HepG2 (cell line): Measurements from ENCODE around the gene CDK9. TPM values are rescaled to one million over a fixed set of nuclear protein-coding genes. Genes with fewer than 3 reads are reported as not detected.

ENCODE experiments used
- ATAC-seq: fragments of 200-7000 bp; cut with Tn5 transposase; 3 replicates; pipeline ENCODE4 v1.9.1; 2020; ENCODE audit warnings: mild to moderate bottlenecking, moderate library complexity
- BruUV-seq: library from RNA; stranded (reverse); fragments of 400-500 nt; replicated peaks from 2 replicates; lab custom pipeline; 2021; lab: Mats Ljungman, UMichigan
- CTCF ChIA-PET: fragments of 300-600 bp; formaldehyde crosslinking; extraction: SDS; loops from one replicate; lab custom pipeline; 2021; ENCODE audit warnings: low total read pairs, inconsistent platforms, low intra/inter-chr PET ratio; lab: Yijun Ruan, JAX
- POLR2A ChIA-PET: fragments of 350-600 bp; sonication (Branson Sonifier 250); formaldehyde crosslinking; loops from one replicate; lab custom pipeline; 2020; ENCODE audit warnings: antibody characterized with exemption, inconsistent platforms; lab: Yijun Ruan, JAX
- DNase-seq: peaks from one replicate; pipeline ENCODE4 v3.0.0-alpha.2; 2015; ENCODE audit warnings: low spot score
- FAIRE-seq: peaks from 3 replicates; lab custom pipeline; 2011; peaks lifted over from hg19 to GRCh38; lab: Jason Lieb, UNC
- H2AFZ ChIP-seq: one replicate; pipeline ENCODE4 v1.6.1; 2011; ENCODE audit warnings: low read length, inconsistent platforms
- H3K27ac ChIP-seq: fragments of 300-600 bp; 3 replicates; pipeline ENCODE4 v1.8.0; 2011; ENCODE audit warnings: mixed run types, mild to moderate bottlenecking, mixed read lengths, low read length, inconsistent platforms; ENCODE audit not compliant: insufficient read depth; ENCODE audit errors: extremely low read length
- H3K27me3 ChIP-seq, 2 experiments: fragments of 200-600 bp in 1 of 2; 2 replicates in 1 of 2; 3 replicates in 1 of 2; pipeline versions ENCODE4 v1.6.0 to v1.8.0; 2011; ENCODE audit warnings: low read length in 2 of 2, mild to moderate bottlenecking in 2 of 2, moderate library complexity in 2 of 2, inconsistent platforms in 1 of 2; ENCODE audit not compliant: insufficient read depth in 2 of 2, control insufficient read depth in 1 of 2
- H3K36me3 ChIP-seq, 2 experiments: fragments of 200-600 bp in 1 of 2; replicated peaks in 1 of 2; 2 replicates in 1 of 2; 3 replicates in 1 of 2; pipeline versions ENCODE4 v1.5.1 to v1.8.0; 2011; ENCODE audit warnings: low read length in 2 of 2, inconsistent platforms in 1 of 2; ENCODE audit not compliant: insufficient read depth in 2 of 2, control insufficient read depth in 1 of 2
- H3K4me1 ChIP-seq: 2 replicates; pipeline ENCODE4 v1.5.1; 2012; ENCODE audit warnings: low read length, inconsistent platforms; ENCODE audit not compliant: insufficient read depth
- H3K4me2 ChIP-seq: 2 replicates; pipeline ENCODE4 v1.6.0; 2011; ENCODE audit warnings: low read depth, low read length, inconsistent platforms
- H3K4me3 ChIP-seq, 3 experiments: fragments of 200-600 bp in 1 of 3; sonication (generic), shearing (Covaris generic) in 1 of 3; replicated peaks in 1 of 3; 2 replicates each; pipeline ENCODE4 v1.5.1; 2011 to 2016; ENCODE audit warnings: low read length in 3 of 3, inconsistent platforms in 2 of 3, low read depth in 2 of 3, mild to moderate bottlenecking in 2 of 3, control low read depth in 1 of 3, mixed read lengths in 1 of 3; ENCODE audit not compliant: insufficient read depth in 1 of 3
- H3K79me2 ChIP-seq: one replicate; pipeline ENCODE4 v1.6.1; 2011; ENCODE audit warnings: low read length, inconsistent platforms; ENCODE audit not compliant: insufficient read depth
- H3K9ac ChIP-seq: 2 replicates; pipeline ENCODE4 v1.6.0; 2011; ENCODE audit warnings: mild to moderate bottlenecking, low read depth, low read length, inconsistent platforms; ENCODE audit not compliant: insufficient read depth
- H3K9me3 ChIP-seq: 2 replicates; pipeline ENCODE4 v1.5.1; 2012; ENCODE audit warnings: mild to moderate bottlenecking, low read length
- H4K20me1 ChIP-seq: 2 replicates; pipeline ENCODE4 v1.6.0; 2011; ENCODE audit warnings: inconsistent platforms, mild to moderate bottlenecking, low read length, moderate library complexity; ENCODE audit not compliant: insufficient read depth
- AGO2 ChIP-seq: fragments of 200-400 bp; formaldehyde crosslinking; optimal IDR thresholded peaks from 2 replicates; pipeline ENCODE3; 2017; ENCODE audit warnings: mild to moderate bottlenecking, low read depth, low read length, moderate library complexity
- ARNT2 ChIP-seq: sonication (generic); formaldehyde crosslinking; IDR thresholded peaks from 2 replicates; pipeline ENCODE4 v1.8.0; 2022; ENCODE audit warnings: mild to moderate bottlenecking, low read depth, missing genetic modification reagents, moderate library complexity
- ATF1 ChIP-seq: IDR thresholded peaks from 2 replicates; pipeline ENCODE4 v1.6.1; 2016; ENCODE audit warnings: mild to moderate bottlenecking, control low read depth
- CAMTA2 ChIP-seq: sonication (generic); formaldehyde crosslinking; IDR thresholded peaks from 2 replicates; pipeline ENCODE4 v1.4.0; 2020; ENCODE audit warnings: mild to moderate bottlenecking, missing genetic modification reagents, borderline replicate concordance
- GATA4 ChIP-seq: sonication (generic); IDR thresholded peaks from 2 replicates; pipeline ENCODE4 v1.6.1; 2016; ENCODE audit warnings: antibody characterized with exemption, low read depth, borderline replicate concordance
- LCORL ChIP-seq, 2 experiments: fragments of 450-650 bp in 1 of 2; sonication (generic) in 1 of 2; formaldehyde crosslinking in 1 of 2; IDR thresholded peaks; 2 replicates each; pipeline versions ENCODE4 v1.5.0 to v1.6.1; 2017 to 2020; ENCODE audit warnings: antibody characterized with exemption in 1 of 2, missing genetic modification reagents in 1 of 2
- MIXL1 ChIP-seq: IDR thresholded peaks from 2 replicates; pipeline ENCODE4 v1.6.1; 2016
- NFE2 ChIP-seq: sonication (generic); formaldehyde crosslinking; IDR thresholded peaks from 2 replicates; pipeline ENCODE4 v1.4.0; 2020; ENCODE audit warnings: missing genetic modification reagents
- NR2C2 ChIP-seq: sonication (generic); formaldehyde crosslinking; IDR thresholded peaks from 2 replicates; pipeline ENCODE4 v1.4.0; 2020; ENCODE audit warnings: missing genetic modification reagents, mild to moderate bottlenecking, moderate library complexity, borderline replicate concordance
- NR2F2 ChIP-seq: IDR thresholded peaks from 2 replicates; pipeline ENCODE4 v1.6.1; 2012; ENCODE audit warnings: low read depth, inconsistent platforms, borderline replicate concordance
- RARG ChIP-seq: sonication (generic); formaldehyde crosslinking; IDR thresholded peaks from 2 replicates; pipeline ENCODE4 v1.4.0; 2020; ENCODE audit warnings: low read depth, mild to moderate bottlenecking, missing genetic modification reagents
- SKI ChIP-seq: fragments of 450-650 bp; IDR thresholded peaks from one replicate; pipeline ENCODE4 v1.6.1; 2018; ENCODE audit warnings: mild to moderate bottlenecking; ENCODE audit not compliant: partially characterized antibody
- ZNF296 ChIP-seq: sonication (generic); formaldehyde crosslinking; conservative IDR thresholded peaks from 2 replicates; pipeline ENCODE4 v1.5.0; 2020; ENCODE audit warnings: mild to moderate bottlenecking, missing genetic modification reagents
- ZNF432 ChIP-seq: sonication (generic); formaldehyde crosslinking; IDR thresholded peaks from 2 replicates; pipeline ENCODE4 v1.5.0; 2020; ENCODE audit warnings: missing genetic modification reagents, mild to moderate bottlenecking, borderline replicate concordance
- ZNF704 ChIP-seq: sonication (generic); formaldehyde crosslinking; IDR thresholded peaks from 2 replicates; pipeline ENCODE4 v1.8.1; 2023; ENCODE audit warnings: mild to moderate bottlenecking, inconsistent platforms, moderate library complexity, missing genetic modification reagents, borderline replicate concordance
- WGBS: methylation state at CpG from one replicate; pipeline ENCODE4 v1.1.6; 2017; ENCODE audit warnings: low lambda C conversion rate; 5-methylcytosine and 5-hydroxymethylcytosine counted together
- in situ Hi-C: cut with HindIII; loops from 2 replicates; pipeline ENCODE4 v1.10.0; 2017; ENCODE audit warnings: low pct_unique_long_range_greater_than_20kb; ENCODE audit not compliant: extremely low pct_ligation_motif_present
- intact Hi-C: fragments of 100-400 bp; cut with micrococcal nuclease; formaldehyde crosslinking; loops from one replicate; pipeline ENCODE4 v1.10.0; 2022; ENCODE audit not compliant: unreplicated experiment
- polyA plus RNA-seq, 8 experiments: library from polyadenylated mRNA; depleted of rRNA in 3 of 8; stranded (reverse) in 7 of 8; unstranded in 1 of 8; fragments of >200 nt; fragmentation: Illumina TruSeq in 4 of 8; extraction: Trizol in 4 of 8; gene quantifications; 2 replicates each; pipeline versions ENCODE4 v1.2.1 to v1.2.3, GENCODE V29; 2011 to 2016; ENCODE audit warnings: low read depth in 4 of 8, missing spikeins in 1 of 8, mixed read lengths in 1 of 8; ENCODE audit not compliant: insufficient read depth in 1 of 8
- total RNA-seq, 5 experiments: library from RNA; depleted of rRNA; stranded (reverse); fragments of >200 nt; fragmentation: Illumina TruSeq; extraction: Trizol; gene quantifications; 2 replicates each; pipeline ENCODE4 v1.2.3, GENCODE V29; 2016; ENCODE audit warnings: low read depth in 1 of 5
- TF ChIP-seq, protein P1 (sequence below): sonication (generic); formaldehyde crosslinking; IDR thresholded peaks from 2 replicates; pipeline ENCODE4 v1.4.0; 2020; ENCODE audit warnings: mild to moderate bottlenecking, missing genetic modification reagents

CDK9 gene
- total and polyA plus RNA-seq, 2 of the 13 experiments (the other 11 are each of a cell fraction or from before 2014, with no cell fraction given): 16.8 to 21.5 TPM

GRCh38 chr9:127770583-127770904 lies 15.3 kb upstream of the CDK9 start:
- WGBS: no CpG with 5 or more reads among the region's 3 CpGs
- Histone ChIP-seq H3K36me3 (no peaks in the 10 kb centered on the region), H4K20me1 (no peaks in the 10 kb centered on the region), H3K27ac (no peak overlapping the region), H3K4me3 (peak overlapping the region in 1 of 3 experiments; percentile 70; a peak in 2 of 6 replicates), H2AFZ (no peak overlapping the region), H3K4me1 (peaks cover 9% of the 10 kb centered on the region), H3K79me2 (no peaks in the 10 kb centered on the region), H3K9me3 (no peaks in the 10 kb centered on the region), H3K4me2 (peak overlapping the region; percentile 90), H3K9ac (no peak overlapping the region), H3K27me3 (peaks cover 2 to 40% of the 10 kb centered on the region in 2 experiments; a peak in 3 of 5 replicates)
- intact Hi-C loops (no loop called here), in situ Hi-C loops (no loop called here)
- CTCF ChIA-PET: no interaction called here
- POLR2A ChIA-PET: interaction anchor here (0.9 to 1.3 kb wide), 9 partner anchors 15 to 320 kb away, joined by 3 to 9 read pairs (median 5); partner anchors contain the start of genes CDK9, PTRH1, TOR2A and TTC16
- no TSS peak for BruUV-seq
- DNase-seq (no peak), ATAC-seq (no peak), FAIRE-seq (no peak)
- TF ChIP-seq AGO2 (no peak), ZNF432 (no peak), ARNT2 (CRISPR knock-in tag) (no peak), ATF1 (CRISPR knock-in tag) (no peak), ZNF296 (CRISPR knock-in tag) (no peak), RARG (CRISPR knock-in tag) (no peak), LCORL (IDR thresholded peaks at IDR 0.05) (no peak), LCORL (CRISPR knock-in tag; IDR thresholded peaks at IDR 0.05) (no peak), NR2C2 (CRISPR knock-in tag) (no peak), ZNF704 (CRISPR knock-in tag) (no peak), NR2F2 (no peak), GATA4 (no peak), SKI (no peak), MIXL1 (CRISPR knock-in tag) (no peak), NFE2 (CRISPR knock-in tag) (no peak), CAMTA2 (no peak)
- TF ChIP-seq, protein P1, sequence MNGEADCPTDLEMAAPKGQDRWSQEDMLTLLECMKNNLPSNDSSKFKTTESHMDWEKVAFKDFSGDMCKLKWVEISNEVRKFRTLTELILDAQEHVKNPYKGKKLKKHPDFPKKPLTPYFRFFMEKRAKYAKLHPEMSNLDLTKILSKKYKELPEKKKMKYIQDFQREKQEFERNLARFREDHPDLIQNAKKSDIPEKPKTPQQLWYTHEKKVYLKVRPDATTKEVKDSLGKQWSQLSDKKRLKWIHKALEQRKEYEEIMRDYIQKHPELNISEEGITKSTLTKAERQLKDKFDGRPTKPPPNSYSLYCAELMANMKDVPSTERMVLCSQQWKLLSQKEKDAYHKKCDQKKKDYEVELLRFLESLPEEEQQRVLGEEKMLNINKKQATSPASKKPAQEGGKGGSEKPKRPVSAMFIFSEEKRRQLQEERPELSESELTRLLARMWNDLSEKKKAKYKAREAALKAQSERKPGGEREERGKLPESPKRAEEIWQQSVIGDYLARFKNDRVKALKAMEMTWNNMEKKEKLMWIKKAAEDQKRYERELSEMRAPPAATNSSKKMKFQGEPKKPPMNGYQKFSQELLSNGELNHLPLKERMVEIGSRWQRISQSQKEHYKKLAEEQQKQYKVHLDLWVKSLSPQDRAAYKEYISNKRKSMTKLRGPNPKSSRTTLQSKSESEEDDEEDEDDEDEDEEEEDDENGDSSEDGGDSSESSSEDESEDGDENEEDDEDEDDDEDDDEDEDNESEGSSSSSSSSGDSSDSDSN: no peak
